Measurements from ENCODE around the gene COQ5.
A peak's percentile ranks its signal among the peaks of the same experiment; 100 is the strongest.

DNA sequence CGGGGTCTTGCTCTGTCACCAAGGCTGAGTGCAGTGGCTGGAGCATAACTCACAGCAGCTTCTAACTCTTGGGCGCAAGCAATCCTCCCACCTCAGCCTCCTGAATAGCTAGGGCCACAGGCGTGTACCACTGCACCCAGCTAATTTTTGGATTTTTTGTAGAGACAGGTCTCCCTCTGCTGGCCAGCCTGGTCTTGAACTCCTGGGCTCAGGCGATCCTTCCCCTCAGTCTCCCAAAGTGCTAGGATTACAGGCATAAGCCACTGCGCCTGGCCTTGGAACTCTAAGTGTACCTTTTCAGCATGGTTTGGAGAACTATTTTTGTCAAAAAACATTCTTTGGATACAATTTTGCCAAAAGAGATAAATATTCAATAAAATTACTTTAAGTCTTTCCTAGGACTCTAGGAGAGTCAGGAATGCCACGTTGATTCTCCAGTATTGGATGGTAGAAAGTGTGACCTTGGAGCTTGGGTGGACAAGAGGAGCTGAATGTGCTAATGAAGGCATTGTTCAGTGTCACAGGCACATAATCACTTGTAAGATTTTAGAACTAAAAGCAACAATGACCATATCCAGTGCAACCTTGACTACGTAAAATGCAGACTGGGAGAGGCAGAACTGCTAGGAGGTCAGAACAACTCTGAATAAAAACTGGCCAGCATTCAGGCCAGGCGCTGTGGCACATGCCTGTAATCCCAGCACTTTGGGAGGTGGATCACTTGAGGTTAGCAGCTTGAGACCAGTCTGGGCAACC lies 62.2 kb downstream of the COQ5 start:
- peak in 4 of 7 experiments; percentile 11 to 31 (median 24) for TF ChIP-seq CTCF (IDR thresholded peaks at IDR 0.05)
- TF ChIP-seq EP300 (IDR thresholded peaks at IDR 0.05), result no peak
- TF ChIP-seq POLR2A (IDR thresholded peaks at IDR 0.05), result no peak
- TF ChIP-seq POLR2AphosphoS5 (IDR thresholded peaks at IDR 0.05), result no peak
